NOMO-1 (cell line): ENCODE measurements around the gene PLXNA1.

ENCODE experiments used
- DNase-seq, 2 experiments: peaks; one replicate each; lab custom pipeline; 2025; ENCODE audit not compliant: unreplicated experiment in 2 of 2; lab: John Stamatoyannopoulos, UW

The PLXNA1 gene

GRCh38 chr3:126999383-126999782, 16.5 kb downstream of the PLXNA1 start:
- no peak for DNase-seq

GRCh38 chr3:127000119-127000518, 17.2 kb downstream of the PLXNA1 start:
- DNase-seq, result no peak

GRCh38 chr3:127000761-127001160, 17.8 kb downstream of the PLXNA1 start:
- no peak for DNase-seq

- DNase-seq, result no peak
Observed at GRCh38 chr3:127001486-127002194, 18.7 kb downstream of the PLXNA1 start.

- no peak for DNase-seq
Observed at GRCh38 chr3:127002195-127003174, 19.6 kb downstream of the PLXNA1 start.

- no peak for DNase-seq
Observed at GRCh38 chr3:127003175-127003555, 20.2 kb downstream of the PLXNA1 start.

GRCh38 chr3:127003601-127004280, 20.8 kb downstream of the PLXNA1 start:
- no peak for DNase-seq

GRCh38 chr3:127004641-127005397, 21.9 kb downstream of the PLXNA1 start:
- DNase-seq, result no peak

GRCh38 chr3:127005864-127006500, 23.1 kb downstream of the PLXNA1 start:
- DNase-seq, result no peak

GRCh38 chr3:127006781-127007436, 24.0 kb downstream of the PLXNA1 start:
- DNase-seq, result no peak

GRCh38 chr3:127008236-127008635, 25.3 kb downstream of the PLXNA1 start:
- no peak for DNase-seq

GRCh38 chr3:127009531-127009930, 26.6 kb downstream of the PLXNA1 start:
- no peak for DNase-seq

- no peak for DNase-seq
Observed at GRCh38 chr3:127011270-127011992, 28.5 kb downstream of the PLXNA1 start.

- DNase-seq, result no peak
Observed at GRCh38 chr3:127012091-127012490, 29.2 kb downstream of the PLXNA1 start.

GRCh38 chr3:127013181-127013580, 30.3 kb downstream of the PLXNA1 start:
- DNase-seq, result no peak

- no peak for DNase-seq
Observed at GRCh38 chr3:127013758-127014535, 31.0 kb downstream of the PLXNA1 start.

- no peak for DNase-seq
Observed at GRCh38 chr3:127014536-127015281, 31.8 kb downstream of the PLXNA1 start.
